ENCODE data around the gene SLC6A1. TPM values are rescaled to one million over a fixed set of nuclear protein-coding genes. Genes with fewer than 3 reads are reported as not detected.

SLC6A1 gene
- total and polyA plus RNA-seq, 2 of the 4 experiments (the other 2 are of a cell fraction): 0.02 TPM; not detected in 1

- Histone ChIP-seq H3K9me3 (ENCODE audit: control insufficient read depth, insufficient read depth, low read length) (no peaks in the 10 kb centered on the region), H3K14ac (replicated peaks; ENCODE audit: low read depth, low read length) (no peak overlapping the region), H3K4ac (ENCODE audit: low read depth, low read length) (no peak overlapping the region), H2AK5ac (ENCODE audit: low read depth, low read length) (no peak overlapping the region), H3K9ac (ENCODE audit: low read depth, low read length) (no peak overlapping the region), H3K79me1 (ENCODE audit: low read depth in 1 of 2, low read length in 2 of 2) (no peaks in the 10 kb centered on the region), H2AK9ac (replicated peaks; ENCODE audit: low read depth, low read length, poor library complexity) (no peak overlapping the region), H3K27me3 (ENCODE audit: control insufficient read depth, insufficient read depth, low read length) (peaks cover 43% of the 10 kb centered on the region), H3K23ac (ENCODE audit: low read depth, low read length) (no peak overlapping the region), H3K56ac (ENCODE audit: extremely low read depth, insufficient read depth, low read length) (no peak overlapping the region), H3K9me1 (ENCODE audit: insufficient read depth, low read length) (0 out of 2 replicates have a peak, but pooled peaks cover 4% of the 10 kb centered on the region), H3K4me3 (ENCODE audit: insufficient read depth, low read depth, low read length) (no peak overlapping the region), H3K18ac (ENCODE audit: low read depth, low read length) (no peak overlapping the region), H2BK5ac (ENCODE audit: low read depth, low read length, poor library complexity, severe bottlenecking) (no peak overlapping the region), H2BK120ac (ENCODE audit: low read depth, low read length) (no peak overlapping the region), H2BK15ac (ENCODE audit: low read depth, low read length) (no peak overlapping the region), H4K5ac (ENCODE audit: low read depth, low read length) (no peak overlapping the region), H2AFZ (replicated peaks; ENCODE audit: low read length, poor library complexity) (no peak overlapping the region), H3K4me2 (ENCODE audit: low read depth, low read length) (no peak overlapping the region), H3K4me1 (ENCODE audit: control insufficient read depth, insufficient read depth, low read length) (no peaks in the 10 kb centered on the region), H3K36me3 (ENCODE audit: control insufficient read depth, insufficient read depth, low read length) (no peaks in the 10 kb centered on the region), H4K8ac (ENCODE audit: low read depth in 2 of 2, low read length in 2 of 2) (no peak overlapping the region), H4K20me1 (ENCODE audit: insufficient read depth, low read length) (0 out of 2 replicates have a peak, but pooled peaks cover 4% of the 10 kb centered on the region), H2BK20ac (ENCODE audit: low read depth, low read length) (no peak overlapping the region), H4K91ac (ENCODE audit: insufficient read depth, low read depth, low read length) (no peak overlapping the region), H3K27ac (ENCODE audit: insufficient read depth, low read length) (no peak overlapping the region)
- intact Hi-C loops (cut with micrococcal nuclease) (no loop called here), dilution Hi-C loops (cut with HindIII; ENCODE audit: low sequenced_read_pairs, unreplicated experiment) (no loop called here), in situ Hi-C loops (cut with MboI; ENCODE audit: low sequenced_read_pairs) (no loop called here)
- ChIA-PET CTCF (no interaction called here), POLR2A (ENCODE audit: unreplicated experiment) (no interaction called here)
- TF ChIP-seq SMC3 (IDR thresholded peaks at IDR 0.05; ENCODE audit: low read depth, low read length): no peak
- TF ChIP-seq FOS (IDR thresholded peaks at IDR 0.05; ENCODE audit: low read depth, low read length): no peak
- no peak for TF ChIP-seq USF2 (IDR thresholded peaks at IDR 0.05; ENCODE audit: low read depth, low read length)
- no peak for TF ChIP-seq ELK1 (IDR thresholded peaks at IDR 0.05; ENCODE audit: borderline replicate concordance, low read depth, low read length)
- TF ChIP-seq CEBPB (IDR thresholded peaks at IDR 0.05; ENCODE audit: low read depth, low read length): no peak
- no peak for TF ChIP-seq BHLHE40 (IDR thresholded peaks at IDR 0.05; ENCODE audit: low read depth, low read length)
- TF ChIP-seq MAZ (IDR thresholded peaks at IDR 0.05; ENCODE audit: borderline replicate concordance, low read depth, low read length): no peak
- no peak for TF ChIP-seq MXI1 (IDR thresholded peaks at IDR 0.05; ENCODE audit: borderline replicate concordance, low read depth, low read length)
- TF ChIP-seq CTCF (conservative IDR thresholded peaks at IDR 0.05; ENCODE audit: low read depth, low read length): no peak
- no peak for TF ChIP-seq MAFK (IDR thresholded peaks at IDR 0.05; ENCODE audit: low read depth, low read length)
- no peak for TF ChIP-seq RAD21 (IDR thresholded peaks at IDR 0.05; ENCODE audit: low read length)
- no peak for TF ChIP-seq POLR2A (IDR thresholded peaks at IDR 0.05; ENCODE audit: low read depth, low read length)
- no peak for TF ChIP-seq RFX5 (IDR thresholded peaks at IDR 0.05; ENCODE audit: low read depth, low read length)
- no peak for TF ChIP-seq NFE2L2 (IDR thresholded peaks at IDR 0.05; ENCODE audit: low read depth, low read length)
- no peak for TF ChIP-seq CHD1 (IDR thresholded peaks at IDR 0.05; ENCODE audit: low read depth, low read length)
- TF ChIP-seq RCOR1 (IDR thresholded peaks at IDR 0.05; ENCODE audit: insufficient replicate concordance, low read length): no peak
- no TSS peak for BruUV-seq (replicated peaks)
- no peak for ATAC-seq (ENCODE audit: low read depth)
- WGBS, 2 experiments (ENCODE audit: extremely low coverage in 2 of 2, insufficient read length in 1 of 2): 20% methylated on average over 2 of the region's 4 CpGs; no CpG with 5 or more reads in 1 of the 2 experiments
- no peak for DNase-seq
These were observed 36.0 kb upstream of the SLC6A1 start for GRCh38 chr3:10956531-10956930.

Measured in IMR-90 (cell line).